Left ventricle myocardium superior (tissue), 1 donor: ENCODE data around the gene GPALPP1. TPM values are rescaled to one million over a fixed set of nuclear protein-coding genes. Genes with fewer than 3 reads are reported as not detected.
A peak's percentile ranks its signal among the peaks of the same experiment; 100 is the strongest.
"Not testable (repeated sequence)": the region's sequence is repeated elsewhere in the genome, so short reads cannot be mapped to it uniquely, and the experiment has no call there.

Experiments
- ATAC-seq: fragments of 200-7000 bp; cut with Tn5 transposase; one replicate; pipeline ENCODE4 v1.9.1; 2020; ENCODE audit warnings: mild to moderate bottlenecking, moderate library complexity
- DNase-seq: peaks from one replicate; pipeline ENCODE4 v3.0.0-alpha.2; 2020
- intact Hi-C: fragments of 100-400 bp; cut with micrococcal nuclease; formaldehyde crosslinking; loops from one replicate; pipeline ENCODE4 v1.11.0; 2022
- total RNA-seq: library from RNA; stranded (reverse); fragmentation: NEBNext Ultra II Directional; extraction: Animal tissue kit (Norgen Biotek cat#: 25700); gene quantifications from one replicate; pipeline ENCODE4 v1.2.1, GENCODE V29; 2021
- donor health status: DM: no; HTN: yes; CAD: no; lungs with severe emphysema.

Gene GPALPP1
- total RNA-seq, 1 donor from 2014 or later = 10.7 TPM

GRCh38 chr13:45051315-45051714 is 62.0 kb downstream of the GPALPP1 start:
- DNase-seq (no peak), ATAC-seq (peak; percentile 60)
- intact Hi-C loops = no loop called here

- intact Hi-C loops = no loop called here
- DNase-seq (no peak), ATAC-seq (no peak)
These were observed 66.0 kb downstream of the GPALPP1 start for GRCh38 chr13:45055198-45055901.

- ATAC-seq = peak; percentile 53
- no peak for DNase-seq
- intact Hi-C loops = no loop called here
These were observed 66.7 kb downstream of the GPALPP1 start for GRCh38 chr13:45055902-45056648.

GRCh38 chr13:45060062-45060461 is 70.7 kb downstream of the GPALPP1 start:
- ATAC-seq = no peak
- intact Hi-C loops = no loop called here
- no peak for DNase-seq

GRCh38 chr13:45063261-45063860 is 74.0 kb downstream of the GPALPP1 start:
- intact Hi-C loops = no loop called here
- no peak for DNase-seq
- no peak for ATAC-seq

- intact Hi-C loops, ATAC-seq, DNase-seq: not testable (repeated sequence)
These were observed 74.6 kb downstream of the GPALPP1 start for GRCh38 chr13:45063889-45064288.

- intact Hi-C loops = no loop called here
- DNase-seq (no peak), ATAC-seq (no peak)
These were observed 75.6 kb downstream of the GPALPP1 start for GRCh38 chr13:45064889-45065288.

GRCh38 chr13:45068036-45069001 is 79.0 kb downstream of the GPALPP1 start:
- DNase-seq (no peak), ATAC-seq (no peak)
- intact Hi-C loops = no loop called here

GRCh38 chr13:45073809-45074208 is 84.5 kb downstream of the GPALPP1 start:
- DNase-seq (no peak), ATAC-seq (no peak)
- intact Hi-C loops = no loop called here

- DNase-seq (no peak), ATAC-seq (no peak)
- intact Hi-C loops = no loop called here
These were observed 85.4 kb downstream of the GPALPP1 start for GRCh38 chr13:45074721-45075120.

- ATAC-seq (no peak), DNase-seq (no peak)
- intact Hi-C loops = no loop called here
These were observed 88.7 kb downstream of the GPALPP1 start for GRCh38 chr13:45078003-45078402.

Other genes starting within 250 kb of the GPALPP1 start
- 2.9 TPM for gene NUFIP1, start 67 bp upstream of the GPALPP1 start, total RNA-seq
- 22.8 TPM for gene GTF2F2, start 131.0 kb downstream of the GPALPP1 start, total RNA-seq
- gene KCTD4, start 211.5 kb downstream of the GPALPP1 start, total RNA-seq = not detected